Amygdala (tissue), 56 donors: ENCODE data around the gene NEK6.

ENCODE experiments used
- DNase-seq, 56 donors: peaks; one replicate each; lab custom pipeline; 2025; lab: John Stamatoyannopoulos, UW

The NEK6 gene

GRCh38 chr9:124334568-124335319 lies 77.0 kb downstream of the NEK6 start:
- no peak for DNase-seq

- no peak for DNase-seq
Observed at GRCh38 chr9:124335320-124335707, 77.6 kb downstream of the NEK6 start.

GRCh38 chr9:124337562-124337961 lies 79.8 kb downstream of the NEK6 start:
- DNase-seq, result no peak

- no peak for DNase-seq
Observed at GRCh38 chr9:124339603-124340146, 81.9 kb downstream of the NEK6 start.

GRCh38 chr9:124340219-124341069 lies 82.7 kb downstream of the NEK6 start:
- DNase-seq, result no peak

- DNase-seq, result no peak
Observed at GRCh38 chr9:124341455-124342170, 83.9 kb downstream of the NEK6 start.

GRCh38 chr9:124342402-124342775 lies 84.6 kb downstream of the NEK6 start:
- DNase-seq, result no peak

- peak in 46 of 56 donors; percentile 14 to 82 (median 60) for DNase-seq
Observed at GRCh38 chr9:124342776-124343485, 85.2 kb downstream of the NEK6 start.

GRCh38 chr9:124343533-124344290 lies 86.0 kb downstream of the NEK6 start:
- DNase-seq, result no peak

GRCh38 chr9:124344291-124345050 lies 86.7 kb downstream of the NEK6 start:
- no peak for DNase-seq

- DNase-seq, result no peak
Observed at GRCh38 chr9:124345063-124345462, 87.3 kb downstream of the NEK6 start.

- no peak for DNase-seq
Observed at GRCh38 chr9:124345751-124346281, 88.1 kb downstream of the NEK6 start.

- DNase-seq, result no peak
Observed at GRCh38 chr9:124346347-124347163, 88.8 kb downstream of the NEK6 start.

- DNase-seq, result no peak
Observed at GRCh38 chr9:124347206-124347967, 89.6 kb downstream of the NEK6 start.

- DNase-seq, result no peak
Observed at GRCh38 chr9:124347968-124348358, 90.2 kb downstream of the NEK6 start.

GRCh38 chr9:124348363-124348762 lies 90.6 kb downstream of the NEK6 start:
- DNase-seq, result no peak

- no peak for DNase-seq
Observed at GRCh38 chr9:124348831-124349230, 91.1 kb downstream of the NEK6 start.
